ENCODE measurements around the gene CPED1. TPM values are rescaled to one million over a fixed set of nuclear protein-coding genes. Genes with fewer than 3 reads are reported as not detected.
"Not testable (repeated sequence)": the region's sequence is repeated elsewhere in the genome, so short reads cannot be mapped to it uniquely, and the experiment has no call there.

CPED1 gene
- polyA plus RNA-seq, 1 donor, result 8.4 TPM

DNA sequence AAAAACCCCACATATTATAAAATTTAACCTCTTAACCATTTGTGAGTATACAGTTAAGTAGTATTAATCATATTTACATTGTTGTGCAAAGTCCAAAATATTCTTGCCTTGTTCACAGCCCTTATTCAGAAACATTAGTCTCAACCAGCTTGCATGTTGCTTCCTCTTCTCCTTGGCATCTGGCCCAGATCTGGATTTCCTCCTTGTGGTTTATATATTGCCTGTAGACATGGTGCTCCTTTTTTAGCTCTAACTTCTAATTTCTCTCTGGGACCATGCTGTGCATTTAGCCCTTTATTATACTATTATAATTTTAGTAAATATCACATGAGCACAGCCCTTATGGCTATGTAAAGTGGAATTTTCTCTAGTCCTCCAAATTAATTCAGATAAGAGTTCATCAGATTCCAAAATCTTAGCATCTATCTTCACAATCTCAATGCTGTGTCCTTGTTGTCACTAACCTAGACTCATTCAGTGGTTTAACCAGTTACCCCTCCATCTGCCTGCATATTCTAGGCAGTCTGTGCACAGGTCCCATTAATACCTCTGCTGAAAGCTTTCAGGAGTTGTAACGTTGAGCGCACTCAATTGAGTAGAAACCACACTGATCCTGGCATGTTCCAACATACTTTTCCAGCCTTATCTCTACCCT is 7.9 kb downstream of the CPED1 start:
- DNase-seq (ENCODE audit: low read depth), result no peak

DNA sequence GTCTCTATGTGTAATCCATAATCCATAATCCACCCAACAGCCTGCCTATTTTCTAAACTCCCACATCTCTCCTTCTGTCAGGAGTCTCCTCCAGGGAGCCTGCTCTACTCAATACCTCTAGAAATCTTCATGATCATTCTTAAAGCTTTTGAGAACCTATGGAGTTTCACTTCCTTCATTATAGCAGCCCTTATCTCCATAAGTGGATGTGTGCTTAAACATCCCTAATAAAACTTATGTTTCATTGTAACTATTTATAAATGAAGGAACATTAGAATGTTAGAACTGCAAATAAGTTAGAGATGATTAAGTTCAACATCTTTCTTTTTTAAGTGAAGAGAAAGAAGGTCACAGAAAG is 8.5 kb downstream of the CPED1 start:
- DNase-seq (ENCODE audit: low read depth), result no peak

DNA sequence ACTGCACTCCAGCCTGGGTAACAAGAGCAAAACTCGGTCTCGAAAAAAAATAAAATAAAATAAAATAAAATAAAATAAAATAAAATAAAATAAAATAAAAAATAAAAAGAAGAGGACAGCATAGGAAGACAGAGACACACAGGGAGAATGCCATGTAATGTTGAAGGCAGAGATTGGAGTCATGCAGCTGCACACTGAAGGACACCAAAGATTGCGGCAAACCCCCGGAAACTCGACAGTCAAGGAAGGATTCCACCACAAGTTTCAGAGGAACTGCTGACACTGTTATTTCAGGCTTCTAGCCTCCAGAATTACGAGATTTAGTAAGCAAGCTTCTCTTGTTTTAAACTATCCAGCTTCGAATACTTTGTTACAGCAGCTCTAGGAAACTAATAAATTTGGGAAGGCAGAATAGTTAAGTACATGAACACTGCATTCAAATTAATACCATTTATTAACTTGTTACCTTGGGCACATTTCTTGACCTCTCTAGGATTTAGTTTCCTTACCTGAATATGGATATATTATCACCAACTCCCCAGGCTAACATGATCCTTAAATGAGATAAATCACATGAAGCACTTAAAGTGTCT is 9.5 kb downstream of the CPED1 start:
- DNase-seq (ENCODE audit: low read depth), result no peak

DNA sequence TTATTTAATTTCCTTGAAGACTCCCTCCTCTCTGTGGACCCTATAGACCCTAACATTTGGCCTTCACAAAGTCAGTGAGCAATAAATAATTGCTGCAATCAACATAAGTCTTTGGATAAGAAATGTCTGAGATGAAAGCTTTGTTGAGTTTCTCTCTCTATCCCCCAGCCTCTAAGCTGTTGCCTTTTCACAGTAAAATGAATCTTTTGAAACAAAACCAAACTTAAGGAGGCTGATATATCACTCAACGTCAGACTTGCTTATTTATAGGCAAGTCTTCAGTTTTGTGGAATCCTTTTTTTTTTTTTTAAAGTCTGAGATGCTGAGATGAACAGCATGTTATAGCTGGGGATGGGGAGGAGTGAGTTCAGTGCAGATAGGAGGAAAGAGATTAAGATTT is 10.0 kb downstream of the CPED1 start:
- no peak for DNase-seq (ENCODE audit: low read depth)

DNA sequence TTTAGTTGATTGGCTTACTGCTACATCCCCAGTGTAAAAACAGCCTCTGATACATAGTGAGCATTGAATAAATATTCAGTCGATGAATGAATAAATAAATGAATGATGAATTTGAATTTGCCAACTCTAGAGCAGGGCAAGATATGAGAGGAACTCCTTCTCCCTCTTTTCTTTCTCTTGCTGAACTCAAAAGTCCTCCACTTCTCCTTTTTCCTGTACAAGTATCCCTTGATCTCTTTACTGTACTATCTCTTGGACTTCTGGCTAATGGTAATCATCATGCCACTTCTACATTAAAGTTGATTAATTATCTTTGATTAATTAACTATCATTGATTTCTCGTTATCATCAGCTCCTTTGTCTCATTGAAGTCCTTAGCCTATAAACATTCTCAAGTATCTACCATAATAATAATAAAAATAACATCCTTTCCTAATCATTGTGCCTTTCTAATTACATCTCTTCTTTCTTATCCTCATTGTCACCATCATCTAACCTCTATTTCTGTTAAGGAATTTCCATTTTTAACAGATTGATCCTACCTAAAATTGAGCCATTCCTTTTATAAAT is 10.6 kb downstream of the CPED1 start:
- no peak for DNase-seq (ENCODE audit: low read depth)

DNA sequence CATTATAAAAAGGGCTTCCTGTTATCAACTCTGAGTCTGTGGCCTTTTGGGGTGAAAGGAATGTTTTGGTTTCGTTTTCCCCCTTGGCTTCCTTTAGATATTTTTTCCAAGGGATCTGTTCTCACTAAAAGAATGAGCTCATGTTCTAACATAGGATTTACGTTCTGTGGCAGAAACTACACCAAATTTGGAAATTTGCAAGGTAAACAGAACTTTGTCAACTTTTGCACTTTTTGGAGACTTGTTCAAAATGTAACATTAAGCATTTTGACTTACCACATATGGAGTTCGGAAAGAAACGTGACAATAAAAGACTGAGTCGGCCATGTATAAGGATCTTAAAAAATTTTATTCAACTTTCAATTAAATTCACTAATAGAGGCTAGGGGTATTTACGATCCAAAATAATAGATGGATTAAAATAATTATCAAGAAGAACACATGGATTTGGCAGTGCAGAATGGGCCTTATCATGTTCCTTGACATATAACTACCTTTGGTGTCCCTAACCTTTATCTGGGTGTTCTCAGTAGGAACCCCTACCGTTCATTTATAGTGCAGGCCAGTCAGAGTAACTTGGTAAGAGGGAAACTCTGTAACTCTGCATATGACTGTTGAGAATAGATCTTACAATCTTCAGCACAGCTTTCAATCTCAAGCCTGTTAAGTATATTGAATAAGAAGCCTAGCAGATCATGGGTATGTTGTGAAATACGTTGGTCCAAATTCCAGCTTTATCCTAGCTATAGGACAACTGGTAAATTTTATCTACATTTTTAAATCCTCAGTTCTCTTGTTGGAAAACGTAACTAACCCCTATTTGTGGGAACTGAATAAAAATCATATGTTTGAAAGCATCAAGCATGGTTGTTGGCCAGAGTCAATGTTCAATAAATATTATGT is 11.8 kb downstream of the CPED1 start:
- no peak for DNase-seq (ENCODE audit: low read depth)

DNA sequence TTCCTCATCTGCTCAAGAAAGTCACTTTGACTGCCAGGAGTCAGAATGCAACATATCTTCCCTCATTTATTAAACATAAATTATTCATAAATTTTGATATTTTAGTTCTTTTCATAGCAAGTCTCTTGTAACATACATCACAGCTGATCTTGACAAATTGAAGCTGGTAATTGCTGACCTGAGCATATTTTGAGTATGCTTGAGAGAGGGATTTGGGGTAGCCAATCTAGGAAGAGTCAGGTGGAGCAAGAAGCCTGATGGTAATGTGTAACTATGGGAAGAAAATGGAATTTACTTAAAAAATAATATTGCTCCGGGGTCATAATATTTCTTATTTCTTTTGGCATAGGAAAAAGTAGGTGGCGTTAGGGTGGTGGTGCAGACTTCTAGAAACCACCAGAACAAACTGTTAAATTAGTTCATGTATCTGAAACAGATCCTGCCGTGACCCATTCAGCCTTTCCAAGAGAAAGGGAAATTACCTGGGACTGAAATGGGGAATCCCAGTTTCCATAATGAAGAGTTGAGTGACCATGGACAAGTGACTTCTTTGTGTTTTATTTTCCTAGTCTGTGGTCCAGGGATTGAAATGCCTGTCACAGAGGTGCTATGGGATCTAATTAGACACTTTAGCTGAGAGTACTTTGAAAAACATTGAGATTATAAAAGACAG is 12.9 kb downstream of the CPED1 start:
- DNase-seq (ENCODE audit: low read depth), result no peak

DNA sequence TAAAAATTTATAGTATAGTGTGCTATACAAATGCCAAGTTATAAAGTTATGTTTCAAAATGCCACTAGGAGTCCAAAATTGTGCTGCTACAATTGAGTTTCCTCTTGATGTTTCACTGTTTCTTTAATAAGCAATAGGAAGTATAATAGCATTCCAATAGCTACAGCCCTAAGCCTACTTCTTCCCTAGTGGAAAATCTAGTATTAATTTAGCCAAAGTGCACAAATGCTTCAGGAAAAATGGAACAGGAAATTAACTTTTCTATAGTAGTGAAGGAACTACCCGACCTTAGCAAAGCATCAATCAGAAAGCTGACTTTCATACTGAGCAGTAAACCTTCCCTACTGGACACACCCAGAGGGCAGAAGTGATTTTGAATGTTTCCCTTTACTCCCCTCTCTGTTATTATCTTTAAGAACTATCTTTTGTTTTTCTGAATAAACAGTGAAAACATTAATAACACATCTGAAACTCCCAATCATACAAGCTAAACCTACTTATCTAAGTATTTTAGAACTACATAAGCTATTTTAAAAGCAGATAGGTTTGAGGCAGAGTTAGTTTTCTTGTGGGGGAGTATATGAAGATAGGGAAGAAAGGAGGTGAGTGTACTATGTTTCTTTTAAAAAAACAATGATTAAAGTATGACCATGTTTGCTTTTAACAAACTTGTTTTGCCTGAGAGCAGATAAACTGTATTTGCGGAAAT is 13.7 kb downstream of the CPED1 start:
- DNase-seq (ENCODE audit: low read depth), result no peak

DNA sequence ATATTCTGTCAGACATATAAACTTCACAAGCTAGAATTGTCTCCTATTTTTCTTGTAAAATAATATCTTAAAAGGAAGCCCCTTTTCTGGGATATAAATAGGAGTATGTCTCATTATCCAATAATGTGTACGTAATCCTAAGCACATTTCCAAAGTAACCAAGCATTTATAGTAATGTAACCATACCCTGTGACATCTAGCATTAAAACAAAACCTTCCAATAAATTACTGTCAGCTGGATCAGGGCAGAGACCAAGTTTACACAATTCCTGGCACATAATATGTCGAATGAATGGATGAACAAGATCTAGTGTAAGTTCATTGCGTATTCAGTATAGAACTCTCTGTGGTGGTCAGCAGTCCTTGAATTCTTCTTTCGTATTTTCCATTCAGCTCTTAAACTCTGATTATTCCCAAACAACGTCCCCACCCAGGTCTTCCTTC is 14.3 kb downstream of the CPED1 start:
- DNase-seq (ENCODE audit: low read depth), result no peak

DNA sequence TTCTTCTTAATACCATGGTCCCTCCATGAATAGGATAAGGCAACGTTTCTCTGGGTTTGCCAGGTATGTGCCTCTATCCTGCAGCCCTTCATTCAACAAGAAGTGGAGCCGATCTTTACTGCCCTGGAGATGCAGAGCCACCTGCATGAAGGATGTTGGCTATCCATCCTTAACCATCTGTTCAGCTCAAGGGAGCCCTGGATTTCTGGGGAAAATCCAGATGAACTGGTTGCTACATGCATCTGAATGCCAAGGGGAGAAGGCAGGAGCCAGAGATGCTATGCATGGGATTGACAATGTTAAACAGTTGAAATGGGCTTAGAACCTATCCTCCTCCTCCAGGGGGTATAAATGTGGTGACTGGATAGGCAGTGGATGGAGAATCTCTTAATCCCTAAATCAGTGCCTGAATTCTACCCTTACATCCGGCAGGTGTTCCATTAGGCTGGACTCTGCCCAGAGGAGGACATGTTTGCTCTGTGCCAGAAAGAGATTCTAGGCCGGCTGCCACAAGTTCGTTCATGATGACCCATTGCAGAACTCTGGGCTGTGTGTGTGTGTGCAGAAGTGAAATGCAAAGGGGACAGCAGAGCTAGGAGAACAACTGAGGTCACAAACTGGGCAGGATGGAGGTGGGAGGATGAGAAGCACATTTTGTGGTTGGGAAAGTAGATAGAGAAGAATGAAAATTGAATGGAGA is 15.6 kb downstream of the CPED1 start:
- DNase-seq (ENCODE audit: low read depth), result no peak

DNA sequence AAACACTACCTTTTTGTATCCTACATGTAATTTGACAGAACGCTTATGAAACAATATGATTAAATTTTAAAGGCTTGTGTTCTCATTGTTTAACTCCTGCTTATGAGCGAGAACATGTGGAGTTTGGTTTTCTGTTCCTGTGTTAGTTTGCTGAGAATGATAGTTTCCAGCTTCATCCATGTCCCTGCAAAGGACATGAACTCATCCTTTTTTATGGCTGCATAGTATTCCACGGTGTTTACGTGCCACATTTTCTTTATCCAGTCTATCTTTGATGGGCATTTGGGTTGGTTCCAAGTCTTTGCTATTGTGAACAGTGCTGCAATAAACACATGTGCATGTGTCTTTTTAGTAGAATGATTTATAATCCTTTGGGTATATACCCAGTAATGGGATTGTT is 16.5 kb downstream of the CPED1 start:
- DNase-seq (ENCODE audit: low read depth), result not testable (repeated sequence)

DNA sequence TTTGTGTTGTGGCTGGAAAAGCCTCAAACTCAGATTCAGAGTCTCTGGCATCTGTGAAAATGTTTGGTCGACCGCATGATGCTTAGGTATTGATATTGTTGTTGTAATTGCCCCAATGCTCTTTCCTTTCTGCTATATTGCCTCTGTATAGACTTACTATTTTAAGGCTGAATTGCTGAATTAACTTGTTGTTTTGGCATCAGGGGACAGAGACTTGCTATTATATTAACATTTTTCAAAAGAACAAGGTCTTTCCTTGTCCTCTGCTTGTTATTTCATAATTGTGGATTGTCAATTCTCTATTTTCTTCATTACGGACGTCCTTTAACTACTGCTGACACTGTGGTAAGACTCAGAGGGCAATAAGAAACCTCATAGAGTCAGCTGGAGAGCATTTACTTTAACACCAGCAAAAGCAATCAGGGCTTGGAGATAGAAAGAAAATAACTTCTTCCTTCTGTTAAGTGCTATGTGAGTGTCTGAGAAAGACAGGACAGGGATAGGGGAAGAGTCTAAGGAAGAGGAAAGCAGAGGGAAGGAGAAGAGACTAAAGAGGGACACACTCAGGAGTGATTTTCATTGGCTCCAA is 17.6 kb downstream of the CPED1 start:
- DNase-seq (ENCODE audit: low read depth), result no peak

DNA sequence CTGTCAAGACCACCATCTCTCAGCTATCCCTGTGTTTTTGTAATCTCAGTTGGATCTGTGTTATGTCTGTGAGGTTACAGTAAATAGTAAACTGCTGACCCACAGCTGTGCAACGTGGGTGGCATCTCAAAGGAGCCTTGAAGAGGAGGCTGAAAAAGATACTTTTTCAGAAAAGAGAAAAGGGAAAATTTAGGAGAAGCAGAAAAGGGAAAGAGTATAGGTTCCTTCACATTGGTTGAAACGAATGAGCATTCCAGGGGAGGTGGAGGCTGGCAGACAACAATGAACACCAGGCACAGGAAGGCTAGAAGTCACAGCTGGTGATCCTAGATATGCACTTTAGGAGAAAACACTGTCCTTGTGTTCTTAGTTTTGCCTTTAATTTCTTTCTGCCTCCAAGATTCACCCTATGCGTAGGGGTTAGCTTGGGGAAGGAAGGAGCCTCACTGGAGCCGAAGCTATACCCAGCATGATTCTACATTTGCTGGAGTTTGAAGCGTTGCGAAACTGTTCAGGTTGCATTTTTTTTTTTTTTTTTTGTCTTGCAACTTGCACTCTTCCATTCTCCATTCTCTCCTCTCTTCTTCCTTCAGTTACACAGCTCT is 18.3 kb downstream of the CPED1 start:
- no peak for DNase-seq (ENCODE audit: low read depth)

DNA sequence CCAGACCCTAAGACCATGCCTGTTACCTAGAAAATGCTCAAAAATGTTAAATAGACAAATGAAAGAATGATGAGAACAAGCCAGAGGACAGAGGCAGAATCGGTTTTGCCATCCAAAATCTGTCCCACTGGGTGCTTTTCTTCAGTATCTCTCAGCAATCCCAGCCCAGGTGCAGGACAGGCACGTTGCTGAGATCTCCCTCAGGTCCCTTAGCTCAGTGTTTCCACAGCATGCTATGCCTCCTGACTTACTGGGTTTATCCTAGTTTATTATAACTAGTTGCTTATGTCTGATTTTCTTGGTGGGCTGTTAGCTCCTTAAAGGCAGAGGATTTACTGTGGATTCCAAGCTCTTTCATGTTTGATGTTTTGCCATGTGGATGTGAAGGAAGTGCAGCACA is 20.3 kb downstream of the CPED1 start:
- no peak for DNase-seq (ENCODE audit: low read depth)

DNA sequence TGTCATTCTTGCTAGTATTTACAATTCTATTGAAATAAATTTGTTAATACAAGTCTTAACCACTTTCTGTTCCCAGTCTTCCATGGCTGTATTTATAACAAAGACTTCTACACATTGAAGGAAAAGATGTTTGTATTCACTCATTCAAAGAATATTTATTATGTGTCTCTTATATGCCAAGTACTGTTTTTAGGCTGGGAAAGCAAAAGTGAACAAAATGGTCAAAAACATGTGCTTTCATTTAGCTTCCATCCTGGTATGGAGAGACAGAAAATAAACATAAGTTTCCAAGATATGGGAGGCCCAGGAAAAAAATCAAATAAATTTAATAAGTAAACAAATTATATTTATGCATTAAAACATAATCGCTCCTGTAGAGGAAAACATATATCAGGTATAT is 22.9 kb downstream of the CPED1 start:
- DNase-seq (ENCODE audit: low read depth), result no peak

DNA sequence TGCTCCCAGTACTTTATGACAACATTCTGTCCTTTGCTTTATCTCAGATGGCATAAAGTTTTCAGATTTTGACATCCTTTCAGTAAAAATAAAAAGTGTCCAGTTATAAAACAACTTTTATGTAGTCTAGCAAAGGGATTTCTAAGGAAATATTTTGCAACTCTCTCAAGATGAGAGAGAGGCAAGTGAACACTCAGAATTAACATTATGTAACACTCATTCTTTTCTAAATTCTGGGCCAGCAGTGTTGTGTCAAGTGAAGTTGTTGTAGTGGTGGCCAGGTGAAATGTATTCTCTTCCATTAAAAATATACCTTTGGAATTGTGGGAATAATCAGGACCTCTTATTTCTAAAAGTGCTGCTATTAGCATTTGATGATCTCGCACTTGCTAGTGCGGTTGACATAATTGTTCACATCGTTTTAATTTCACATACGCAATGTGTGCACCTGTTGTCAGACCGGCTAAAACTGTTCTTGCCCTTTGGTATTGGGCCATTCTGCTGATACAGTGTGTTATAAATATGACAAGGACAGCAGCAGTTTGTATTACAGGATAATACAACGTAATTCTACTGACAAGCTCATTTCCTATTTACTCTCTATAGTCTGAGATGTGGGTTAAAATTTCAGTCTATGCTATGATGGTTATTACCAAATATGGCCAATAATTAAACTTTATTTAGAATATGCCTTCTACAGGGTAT is 23.8 kb downstream of the CPED1 start:
- DNase-seq (ENCODE audit: low read depth), result no peak

DNA sequence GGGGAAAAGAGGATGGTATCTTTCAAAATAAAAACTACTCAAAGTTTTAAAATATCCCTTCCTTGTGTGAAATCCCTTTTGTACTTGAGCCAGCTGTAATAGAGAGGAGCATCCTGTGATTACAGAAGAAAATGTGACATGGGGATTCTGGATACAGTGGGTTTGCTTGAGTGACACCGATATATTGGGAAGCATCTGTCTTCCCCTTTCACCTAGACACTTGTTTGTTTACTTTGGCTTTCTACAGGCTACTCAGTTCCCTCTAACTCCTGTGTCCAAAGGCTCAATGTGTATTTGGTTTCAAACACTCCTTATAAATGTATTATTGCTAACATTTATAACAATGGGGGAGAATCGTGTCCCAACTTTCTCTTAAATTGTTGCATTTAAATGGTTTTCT is 24.4 kb downstream of the CPED1 start:
- no peak for DNase-seq (ENCODE audit: low read depth)

DNA sequence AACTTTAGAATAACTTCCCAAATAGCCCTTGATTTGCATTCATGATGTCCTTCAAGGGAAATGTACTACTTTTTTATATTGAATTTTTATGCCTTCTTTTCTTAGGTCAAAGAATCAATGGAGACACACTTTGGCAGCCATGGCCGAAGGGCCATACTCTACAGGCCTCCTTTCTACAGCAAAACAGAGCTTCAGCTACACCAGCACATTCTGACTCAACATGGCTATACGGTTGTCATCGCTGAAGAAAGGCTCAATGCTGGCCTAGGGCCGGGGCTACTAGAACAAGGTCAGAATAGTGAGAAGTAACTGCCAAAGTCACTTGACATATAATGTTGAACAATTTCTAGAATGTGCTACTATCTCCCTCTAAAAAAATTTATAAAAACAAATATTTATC is 27.0 kb downstream of the CPED1 start:
- DNase-seq (ENCODE audit: low read depth), result no peak

DNA sequence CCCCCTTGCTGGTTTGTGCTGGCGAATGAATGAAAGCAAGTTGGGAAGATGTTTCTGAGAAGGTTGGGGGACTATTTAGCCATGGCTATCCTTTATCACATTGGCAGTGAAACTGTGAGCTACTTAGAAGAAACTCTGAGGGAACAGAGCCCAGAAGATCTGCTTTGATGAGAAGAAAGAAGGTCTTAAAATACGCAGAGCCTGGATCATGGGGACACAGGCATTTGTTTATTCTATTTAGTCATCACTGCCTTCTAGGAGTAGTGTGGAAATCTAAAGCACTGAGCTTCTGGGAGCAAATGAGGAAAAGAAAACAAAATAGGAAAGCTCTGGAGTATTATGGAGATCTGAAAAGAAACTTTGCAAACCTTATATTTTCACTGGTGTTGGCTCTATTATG is 28.5 kb downstream of the CPED1 start:
- no peak for DNase-seq (ENCODE audit: low read depth)

All from forelimb muscle (tissue), 1 donor.